Fibroblast of villous mesenchyme (primary cell): ENCODE results near the gene MMP21. TPM values are rescaled to one million over a fixed set of nuclear protein-coding genes. Genes with fewer than 3 reads are reported as not detected.
A peak's percentile ranks its signal among the peaks of the same experiment; 100 is the strongest.

Experiments
- DNase-seq: peaks from one replicate; pipeline ENCODE4 v3.0.0-alpha.2; 2010; ENCODE audit warnings: low read depth
- H3K4me3 ChIP-seq: 2 replicates; pipeline ENCODE4 v1.5.1; 2011; ENCODE audit warnings: low read depth, mild to moderate bottlenecking, low read length
- CTCF ChIP-seq: IDR thresholded peaks from 2 replicates; pipeline ENCODE4 v1.5.1; 2012; ENCODE audit warnings: low read depth, mild to moderate bottlenecking, low read length; ENCODE audit not compliant: insufficient read depth
- total RNA-seq: library from RNA; depleted of rRNA; stranded (reverse); fragments of >200 nt; gene quantifications from 2 replicates; pipeline ENCODE4 v1.2.3, GENCODE V29; 2012

MMP21 gene
- total RNA-seq, 1 donor, result not detected

GRCh38 chr10:125747417-125747816 is 28.2 kb downstream of the MMP21 start:
- no peak overlapping the region for H3K4me3 ChIP-seq
- TF ChIP-seq CTCF, result no peak
- DNase-seq, result no peak

- H3K4me3 ChIP-seq, result no peak overlapping the region
- DNase-seq, result no peak
- TF ChIP-seq CTCF, result no peak
These were observed 30.7 kb downstream of the MMP21 start for GRCh38 chr10:125744909-125745308.

- TF ChIP-seq CTCF, result no peak
- peak; percentile 5 for DNase-seq
- no peak overlapping the region for H3K4me3 ChIP-seq
These were observed 33.2 kb downstream of the MMP21 start for GRCh38 chr10:125742465-125742864.

GRCh38 chr10:125739994-125740679 is 35.5 kb downstream of the MMP21 start:
- H3K4me3 ChIP-seq, result no peak overlapping the region
- DNase-seq, result no peak
- TF ChIP-seq CTCF, result no peak

- no peak for DNase-seq
- no peak overlapping the region for H3K4me3 ChIP-seq
- no peak for TF ChIP-seq CTCF
These were observed 37.4 kb downstream of the MMP21 start for GRCh38 chr10:125738206-125738605.

GRCh38 chr10:125734823-125735222 is 40.8 kb downstream of the MMP21 start:
- no peak for DNase-seq
- TF ChIP-seq CTCF, result no peak

GRCh38 chr10:125734148-125734547 is 41.5 kb downstream of the MMP21 start:
- no peak for TF ChIP-seq CTCF
- DNase-seq, result no peak
- no peak overlapping the region for H3K4me3 ChIP-seq

More at GRCh38 chr10:125734823-125735222, 40.8 kb downstream of the MMP21 start:
- H3K4me3 ChIP-seq, result no peak overlapping the region
